ENCODE measurements around the gene LPCAT1.
"Not testable (repeated sequence)": the region's sequence is repeated elsewhere in the genome, so short reads cannot be mapped to it uniquely, and the experiment has no call there.

The LPCAT1 gene

GRCh38 chr5:1523793-1524480 lies at the start of gene LPCAT1:
LPCAT1 (minus strand) TSS chr5:1523960; CDS start chr5:1523844, 116 bp downstream.
- peak; percentile 27 for DNase-seq (ENCODE audit: low read depth, low spot score)
- peak within 1 kb of the TSS; percentile 92 for H3K9ac ChIP-seq (ENCODE audit: insufficient read length, low read depth)
- no peaks in the 10 kb centered on the region for H3K9me3 ChIP-seq (ENCODE audit: insufficient read depth, low read length)
- peaks cover 21% of the 10 kb centered on the region for H3K36me3 ChIP-seq (ENCODE audit: insufficient read depth, insufficient read length, low read length)
- H3K4me3 ChIP-seq (ENCODE audit: insufficient read length, low read depth) = peak within 1 kb of the TSS; percentile 80
- no peaks in the 10 kb centered on the region for H3K27me3 ChIP-seq (ENCODE audit: insufficient read depth, insufficient read length)
- peaks cover 8% of the 10 kb centered on the region for H3K4me1 ChIP-seq (ENCODE audit: insufficient read depth, insufficient read length)
- no peak for TF ChIP-seq SUZ12 (IDR thresholded peaks at IDR 0.05; ENCODE audit: extremely low read depth, insufficient read depth, insufficient read length)
- TF ChIP-seq ZNF274 (IDR thresholded peaks at IDR 0.05; ENCODE audit: low read depth, low read length) = no peak
- TF ChIP-seq YY1 (IDR thresholded peaks at IDR 0.05; ENCODE audit: insufficient read depth, insufficient read length) = no peak

DNA sequence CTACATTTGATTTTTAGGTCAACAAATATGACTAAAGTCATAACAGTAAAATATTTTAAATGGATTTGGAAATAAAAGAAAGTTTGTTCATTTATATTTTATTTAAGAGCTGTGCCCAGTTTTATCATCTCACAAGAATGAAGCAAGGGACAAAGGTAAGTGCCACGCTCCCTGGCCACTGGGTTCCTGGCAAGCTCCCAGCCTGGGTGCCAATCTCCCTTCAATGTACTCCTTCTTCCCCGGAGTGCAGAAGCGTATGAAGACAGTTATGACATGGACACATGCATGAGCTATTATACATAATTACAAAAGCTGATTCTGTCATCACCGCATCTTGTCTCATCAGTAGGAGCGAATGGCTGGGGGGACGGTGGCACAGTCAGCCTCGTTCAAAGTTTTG lies 48.1 kb upstream of the LPCAT1 start:
- not testable (repeated sequence) for H3K4me1 ChIP-seq (ENCODE audit: insufficient read depth, insufficient read length); DNase-seq (ENCODE audit: low read depth, low spot score); H3K27me3 ChIP-seq (ENCODE audit: insufficient read depth, insufficient read length); H3K4me3 ChIP-seq (ENCODE audit: insufficient read length, low read depth); H3K9ac ChIP-seq (ENCODE audit: insufficient read length, low read depth)
- Histone ChIP-seq H3K36me3 (ENCODE audit: insufficient read depth, insufficient read length, low read length) (peaks cover 34% of the 10 kb centered on the region), H3K9me3 (ENCODE audit: insufficient read depth, low read length) (peaks cover 14% of the 10 kb centered on the region)

DNA sequence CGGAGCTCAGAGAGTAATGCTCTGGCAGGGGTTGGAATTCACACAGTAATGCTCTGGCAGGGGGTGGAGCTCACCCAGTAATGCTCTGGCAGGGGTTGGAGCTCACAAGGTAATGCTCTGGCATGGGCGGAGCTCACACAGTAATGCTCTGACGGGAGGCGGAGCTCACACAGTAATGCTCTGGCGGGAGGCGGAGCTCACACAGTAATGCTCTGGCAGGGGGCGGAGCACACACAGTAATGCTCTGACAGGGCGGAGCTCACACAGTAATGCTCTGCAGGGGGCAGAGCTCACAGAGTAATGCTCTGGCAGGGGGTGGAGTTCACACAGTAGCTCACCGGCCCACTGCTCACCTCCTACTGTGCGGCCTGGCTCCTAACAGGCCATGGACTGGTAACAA lies 47.2 kb upstream of the LPCAT1 start:
- no peak for DNase-seq (ENCODE audit: low read depth, low spot score)
- H3K4me3 ChIP-seq (ENCODE audit: insufficient read length, low read depth) = no peak overlapping the region
- TF ChIP-seq SUZ12 (IDR thresholded peaks at IDR 0.05; ENCODE audit: extremely low read depth, insufficient read depth, insufficient read length) = no peak
- no peak for TF ChIP-seq YY1 (IDR thresholded peaks at IDR 0.05; ENCODE audit: insufficient read depth, insufficient read length)
- TF ChIP-seq ZNF274 (IDR thresholded peaks at IDR 0.05; ENCODE audit: low read depth, low read length) = no peak
- peaks cover 14% of the 10 kb centered on the region for H3K9me3 ChIP-seq (ENCODE audit: insufficient read depth, low read length)
- H3K4me1 ChIP-seq (ENCODE audit: insufficient read depth, insufficient read length) = no peaks in the 10 kb centered on the region
- H3K36me3 ChIP-seq (ENCODE audit: insufficient read depth, insufficient read length, low read length) = peaks cover 33% of the 10 kb centered on the region
- H3K27me3 ChIP-seq (ENCODE audit: insufficient read depth, insufficient read length) = no peaks in the 10 kb centered on the region
- H3K9ac ChIP-seq (ENCODE audit: insufficient read length, low read depth) = no peak overlapping the region

DNA sequence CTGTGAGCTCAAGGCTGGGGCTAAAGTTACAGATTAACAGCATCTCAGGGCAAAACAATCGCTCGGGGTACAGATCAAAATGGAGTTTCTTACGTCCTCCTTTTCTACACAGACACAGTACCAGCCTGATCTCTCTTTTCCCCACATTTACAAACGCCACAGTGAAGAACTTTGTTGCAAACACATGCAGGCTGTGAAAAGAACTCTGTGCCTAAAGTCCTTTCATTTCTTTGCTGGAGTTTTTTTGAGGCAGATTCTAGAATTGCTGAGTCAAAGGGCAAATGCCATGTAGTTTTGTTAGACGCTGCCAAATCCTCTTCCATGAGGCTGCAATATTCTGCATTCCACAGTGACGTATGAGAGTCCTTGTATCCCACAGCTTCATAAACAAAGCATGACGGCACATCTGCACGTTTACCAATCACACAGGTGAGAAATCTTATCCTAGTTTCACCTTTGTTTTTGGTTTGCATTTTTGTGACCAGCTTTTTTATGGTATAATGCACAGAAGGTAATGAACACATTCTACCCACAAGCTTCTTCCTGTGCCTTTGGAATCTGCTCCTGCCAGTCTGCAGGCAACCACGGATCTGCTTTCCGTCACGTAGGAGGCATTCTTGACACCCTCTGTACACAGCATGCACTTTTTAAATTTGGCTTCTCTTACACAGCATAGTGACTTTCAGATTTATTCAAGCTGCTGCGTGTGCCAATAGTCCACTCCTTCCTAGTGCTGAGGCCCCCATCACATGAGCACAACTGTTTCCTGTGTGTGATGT lies 44.6 kb upstream of the LPCAT1 start:
- H3K36me3 ChIP-seq (ENCODE audit: insufficient read depth, insufficient read length, low read length) = peaks cover 21% of the 10 kb centered on the region
- DNase-seq (ENCODE audit: low read depth, low spot score) = no peak
- H3K9ac ChIP-seq (ENCODE audit: insufficient read length, low read depth) = no peak overlapping the region
- TF ChIP-seq YY1 (IDR thresholded peaks at IDR 0.05; ENCODE audit: insufficient read depth, insufficient read length) = no peak
- no peak for TF ChIP-seq SUZ12 (IDR thresholded peaks at IDR 0.05; ENCODE audit: extremely low read depth, insufficient read depth, insufficient read length)
- no peak for TF ChIP-seq ZNF274 (IDR thresholded peaks at IDR 0.05; ENCODE audit: low read depth, low read length)
- H3K4me1 ChIP-seq (ENCODE audit: insufficient read depth, insufficient read length) = peaks cover 3% of the 10 kb centered on the region
- H3K4me3 ChIP-seq (ENCODE audit: insufficient read length, low read depth) = no peak overlapping the region
- H3K27me3 ChIP-seq (ENCODE audit: insufficient read depth, insufficient read length) = no peaks in the 10 kb centered on the region
- peaks cover 14% of the 10 kb centered on the region for H3K9me3 ChIP-seq (ENCODE audit: insufficient read depth, low read length)

- not testable (repeated sequence) for H3K27me3 ChIP-seq (ENCODE audit: insufficient read depth, insufficient read length); DNase-seq (ENCODE audit: low read depth, low spot score); H3K4me1 ChIP-seq (ENCODE audit: insufficient read depth, insufficient read length); H3K4me3 ChIP-seq (ENCODE audit: insufficient read length, low read depth); H3K9ac ChIP-seq (ENCODE audit: insufficient read length, low read depth)
- peaks cover 17% of the 10 kb centered on the region for H3K36me3 ChIP-seq (ENCODE audit: insufficient read depth, insufficient read length, low read length)
- H3K9me3 ChIP-seq (ENCODE audit: insufficient read depth, low read length) = peaks cover 14% of the 10 kb centered on the region
Measured at GRCh38 chr5:1567527-1568200, 43.9 kb upstream of the LPCAT1 start.

- peaks cover 10% of the 10 kb centered on the region for H3K9me3 ChIP-seq (ENCODE audit: insufficient read depth, low read length)
- no peak for DNase-seq (ENCODE audit: low read depth, low spot score)
- H3K27me3 ChIP-seq (ENCODE audit: insufficient read depth, insufficient read length) = no peaks in the 10 kb centered on the region
- peaks cover 5% of the 10 kb centered on the region for H3K4me1 ChIP-seq (ENCODE audit: insufficient read depth, insufficient read length)
- H3K9ac ChIP-seq (ENCODE audit: insufficient read length, low read depth) = no peak overlapping the region
- H3K36me3 ChIP-seq (ENCODE audit: insufficient read depth, insufficient read length, low read length) = peaks cover 9% of the 10 kb centered on the region
- TF ChIP-seq ZNF274 (IDR thresholded peaks at IDR 0.05; ENCODE audit: low read depth, low read length) = no peak
- no peak for TF ChIP-seq SUZ12 (IDR thresholded peaks at IDR 0.05; ENCODE audit: extremely low read depth, insufficient read depth, insufficient read length)
- TF ChIP-seq YY1 (IDR thresholded peaks at IDR 0.05; ENCODE audit: insufficient read depth, insufficient read length) = no peak
- H3K4me3 ChIP-seq (ENCODE audit: insufficient read length, low read depth) = no peak overlapping the region
Measured at GRCh38 chr5:1565737-1566734, 42.3 kb upstream of the LPCAT1 start.
